Smooth muscle cell (in vitro differentiated cells): ENCODE measurements around the gene TRIM14. TPM values are rescaled to one million over a fixed set of nuclear protein-coding genes. Genes with fewer than 3 reads are reported as not detected.

Experiments
- DNase-seq: peaks from one replicate; lab custom pipeline; 2025; ENCODE audit not compliant: unreplicated experiment; lab: John Stamatoyannopoulos, UW
- H2AFZ ChIP-seq: fragments of 200-600 bp; sonication (generic); 2 replicates; pipeline ENCODE4 v1.6.0; 2016; ENCODE audit warnings: antibody characterized with exemption, low read depth, mild to moderate bottlenecking
- H3F3A ChIP-seq: fragments of 200-600 bp; sonication (generic); 2 replicates; pipeline ENCODE4 v1.6.0; 2017; ENCODE audit warnings: antibody characterized with exemption, low read depth
- H3K27ac ChIP-seq: fragments of 200-600 bp; sonication (generic); 2 replicates; pipeline ENCODE4 v1.5.1; 2016; ENCODE audit warnings: low read depth, mild to moderate bottlenecking
- H3K27me3 ChIP-seq: fragments of 200-600 bp; sonication (generic); 2 replicates; pipeline ENCODE4 v1.6.1; 2016; ENCODE audit warnings: low read depth, mild to moderate bottlenecking
- H3K36me3 ChIP-seq: fragments of 200-600 bp; sonication (generic); 2 replicates; pipeline ENCODE4 v1.5.1; 2016; ENCODE audit warnings: low read depth
- H3K4me1 ChIP-seq: fragments of 200-600 bp; sonication (generic); 2 replicates; pipeline ENCODE4 v1.5.1; 2016; ENCODE audit warnings: low read depth
- H3K4me2 ChIP-seq: fragments of 200-600 bp; sonication (generic); 2 replicates; pipeline ENCODE4 v1.6.0; 2016; ENCODE audit warnings: mild to moderate bottlenecking
- H3K4me3 ChIP-seq: fragments of 200-600 bp; sonication (generic); 2 replicates; pipeline ENCODE4 v1.5.1; 2016; ENCODE audit warnings: mild to moderate bottlenecking
- H3K79me2 ChIP-seq: fragments of 200-600 bp; sonication (generic); 2 replicates; pipeline ENCODE4 v1.6.0; 2016; ENCODE audit warnings: low read depth, mild to moderate bottlenecking
- H3K9ac ChIP-seq: fragments of 200-600 bp; sonication (generic); 2 replicates; pipeline ENCODE4 v1.6.0; 2016; ENCODE audit warnings: low read depth
- H3K9me3 ChIP-seq: fragments of 200-600 bp; sonication (generic); replicated peaks from 2 replicates; pipeline ENCODE4 v1.5.1; 2016; ENCODE audit warnings: low read depth
- H4K20me1 ChIP-seq: fragments of 200-600 bp; sonication (generic); 2 replicates; pipeline ENCODE4 v1.6.0; 2016; ENCODE audit warnings: low read depth
- CTCF ChIP-seq: fragments of 200-600 bp; sonication (generic); IDR thresholded peaks from 2 replicates; pipeline ENCODE4 v1.5.1; 2017; ENCODE audit warnings: borderline replicate concordance, mild to moderate bottlenecking, antibody characterized with exemption; ENCODE audit not compliant: insufficient read depth, poor library complexity, severe bottlenecking
- WGBS: methylation state at CpG from one replicate; pipeline ENCODE4 v1.1.7; 2016; ENCODE audit warnings: low lambda C conversion rate; 5-methylcytosine and 5-hydroxymethylcytosine counted together
- polyA plus RNA-seq: library from polyadenylated mRNA; unstranded; fragments of >200 nt; fragmentation: Nextera tagmentation; extraction: Ambion mirVana; gene quantifications from 2 replicates; pipeline ENCODE4 v1.2.1, GENCODE V29; 2016
- total RNA-seq: library from RNA; depleted of rRNA; stranded (reverse); fragments of >200 nt; gene quantifications from 2 replicates; pipeline ENCODE4 v1.2.3, GENCODE V29; 2014

Gene TRIM14
- total and polyA plus RNA-seq, 2 experiments from 2014 or later, result 1.2 to 2.5 TPM

GRCh38 chr9:98142925-98143481, 24.0 kb upstream of the TRIM14 start:
- Histone ChIP-seq H2AFZ (no peak overlapping the region), H3K4me2 (no peak overlapping the region), H3K27me3 (no peaks in the 10 kb centered on the region), H3K27ac (no peak overlapping the region), H3K9ac (no peak overlapping the region), H4K20me1 (no peaks in the 10 kb centered on the region), H3K4me1 (no peaks in the 10 kb centered on the region), H3F3A (no peaks in the 10 kb centered on the region), H3K9me3 (no peaks in the 10 kb centered on the region), H3K79me2 (no peaks in the 10 kb centered on the region), H3K4me3 (no peak overlapping the region), H3K36me3 (no peaks in the 10 kb centered on the region)
- 86% methylated on average over 8 of the region's 8 CpGs for WGBS
- no peak for TF ChIP-seq CTCF
- no peak for DNase-seq

- no peaks in the 10 kb centered on the region for H3F3A ChIP-seq
- no peak overlapping the region for H3K27ac ChIP-seq
- WGBS, result 85% methylated on average over 9 of the region's 13 CpGs
- H2AFZ ChIP-seq, result no peak overlapping the region
- no peaks in the 10 kb centered on the region for H3K79me2 ChIP-seq
- TF ChIP-seq CTCF, result no peak
- H3K4me1 ChIP-seq, result no peaks in the 10 kb centered on the region
- no peak for DNase-seq
- no peaks in the 10 kb centered on the region for H3K36me3 ChIP-seq
- H3K9me3 ChIP-seq, result no peaks in the 10 kb centered on the region
- no peaks in the 10 kb centered on the region for H4K20me1 ChIP-seq
- no peak overlapping the region for H3K9ac ChIP-seq
- H3K4me3 ChIP-seq, result no peak overlapping the region
- H3K4me2 ChIP-seq, result no peak overlapping the region
- no peaks in the 10 kb centered on the region for H3K27me3 ChIP-seq
These were observed 23.3 kb upstream of the TRIM14 start for GRCh38 chr9:98142182-98142907.

DNA sequence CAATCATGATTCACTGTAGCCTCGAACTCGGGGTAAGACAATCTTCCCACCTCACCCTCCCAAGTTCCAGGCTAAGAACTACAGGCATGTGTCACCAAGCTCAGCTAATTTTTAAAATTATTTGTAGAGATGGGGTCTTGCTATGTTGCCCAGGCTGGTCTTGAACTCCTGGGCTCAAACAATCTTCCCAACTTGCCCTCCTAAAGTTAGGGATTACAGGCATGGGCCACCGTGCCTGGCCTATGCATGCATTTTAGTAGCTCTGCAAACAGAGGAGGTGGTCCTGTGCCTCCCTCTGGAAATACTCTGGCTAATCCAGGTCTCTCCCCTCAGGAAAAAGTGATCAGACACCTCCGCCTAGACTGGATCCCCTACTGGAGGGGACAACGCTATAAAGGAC, 21.5 kb upstream of the TRIM14 start:
- Histone ChIP-seq H3K9ac (no peak overlapping the region), H3K36me3 (no peaks in the 10 kb centered on the region), H2AFZ (no peak overlapping the region), H3K4me1 (no peaks in the 10 kb centered on the region), H3K4me3 (no peak overlapping the region), H3K79me2 (no peaks in the 10 kb centered on the region), H4K20me1 (no peaks in the 10 kb centered on the region), H3K27me3 (no peaks in the 10 kb centered on the region), H3F3A (no peaks in the 10 kb centered on the region), H3K4me2 (no peak overlapping the region), H3K27ac (no peak overlapping the region), H3K9me3 (no peaks in the 10 kb centered on the region)
- TF ChIP-seq CTCF, result no peak
- DNase-seq, result no peak
- WGBS, result 97% methylated on average over 5 of the region's 5 CpGs

- Histone ChIP-seq H3K9ac (no peak overlapping the region), H3F3A (no peaks in the 10 kb centered on the region), H2AFZ (no peak overlapping the region), H3K79me2 (no peaks in the 10 kb centered on the region), H3K27ac (no peak overlapping the region), H3K4me3 (no peak overlapping the region), H4K20me1 (no peaks in the 10 kb centered on the region), H3K36me3 (no peaks in the 10 kb centered on the region), H3K4me1 (no peaks in the 10 kb centered on the region), H3K9me3 (no peaks in the 10 kb centered on the region), H3K4me2 (no peak overlapping the region), H3K27me3 (no peaks in the 10 kb centered on the region)
- DNase-seq, result no peak
- TF ChIP-seq CTCF, result no peak
These were observed 17.5 kb upstream of the TRIM14 start for GRCh38 chr9:98136489-98136888.
